ENCODE measurements around the gene B3GNT9. TPM values are rescaled to one million over a fixed set of nuclear protein-coding genes. Genes with fewer than 3 reads are reported as not detected.

B3GNT9 gene
- total RNA-seq, 1 experiment from 2014 or later: 2.3 TPM

DNA sequence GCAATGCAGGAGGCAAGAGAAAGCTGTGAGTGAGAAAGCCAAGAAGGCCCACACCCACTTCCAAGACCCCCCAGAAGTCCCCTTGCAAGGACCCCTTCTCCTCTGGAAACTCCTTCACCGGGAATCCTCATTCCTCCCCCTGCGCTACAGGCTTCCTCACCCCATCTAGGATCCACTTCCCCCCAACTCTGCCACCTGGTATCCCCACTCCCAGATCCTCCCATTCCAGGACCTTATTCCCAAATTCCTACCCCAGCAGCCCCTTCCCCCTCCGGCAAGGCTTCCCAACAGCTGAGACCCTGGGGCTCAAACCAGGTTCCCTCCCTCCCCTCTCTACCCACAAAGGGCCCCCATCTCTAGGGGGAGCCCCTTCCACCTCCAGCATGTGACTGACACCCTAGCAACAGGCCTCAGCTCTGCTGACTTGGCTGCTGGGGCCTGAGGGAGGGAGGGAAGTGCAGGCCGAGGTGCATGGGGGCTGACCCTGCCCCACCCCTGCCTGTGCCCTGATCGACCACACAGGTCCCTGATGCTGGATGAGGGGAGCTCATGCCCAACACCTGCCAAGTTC, 15.9 kb upstream of the B3GNT9 start:
- ChIA-PET CTCF (no interaction called here), POLR2A (ENCODE audit: unreplicated experiment) (no interaction called here)
- TF ChIP-seq, protein P1, sequence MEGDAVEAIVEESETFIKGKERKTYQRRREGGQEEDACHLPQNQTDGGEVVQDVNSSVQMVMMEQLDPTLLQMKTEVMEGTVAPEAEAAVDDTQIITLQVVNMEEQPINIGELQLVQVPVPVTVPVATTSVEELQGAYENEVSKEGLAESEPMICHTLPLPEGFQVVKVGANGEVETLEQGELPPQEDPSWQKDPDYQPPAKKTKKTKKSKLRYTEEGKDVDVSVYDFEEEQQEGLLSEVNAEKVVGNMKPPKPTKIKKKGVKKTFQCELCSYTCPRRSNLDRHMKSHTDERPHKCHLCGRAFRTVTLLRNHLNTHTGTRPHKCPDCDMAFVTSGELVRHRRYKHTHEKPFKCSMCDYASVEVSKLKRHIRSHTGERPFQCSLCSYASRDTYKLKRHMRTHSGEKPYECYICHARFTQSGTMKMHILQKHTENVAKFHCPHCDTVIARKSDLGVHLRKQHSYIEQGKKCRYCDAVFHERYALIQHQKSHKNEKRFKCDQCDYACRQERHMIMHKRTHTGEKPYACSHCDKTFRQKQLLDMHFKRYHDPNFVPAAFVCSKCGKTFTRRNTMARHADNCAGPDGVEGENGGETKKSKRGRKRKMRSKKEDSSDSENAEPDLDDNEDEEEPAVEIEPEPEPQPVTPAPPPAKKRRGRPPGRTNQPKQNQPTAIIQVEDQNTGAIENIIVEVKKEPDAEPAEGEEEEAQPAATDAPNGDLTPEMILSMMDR (conservative IDR thresholded peaks at IDR 0.05; ENCODE audit: low read depth, low read length): no peak
- TF ChIP-seq EZH2 (IDR thresholded peaks at IDR 0.05; ENCODE audit: low read length, unreplicated experiment) (no peak), EZH2phosphoT487 (IDR thresholded peaks at IDR 0.05; ENCODE audit: borderline replicate concordance, low read length) (no peak)
- H3K27me3 ChIP-seq (ENCODE audit: low read length): no peaks in the 10 kb centered on the region
- no peaks in the 10 kb centered on the region for H3K9me3 ChIP-seq (ENCODE audit: low read length)
- H3K4me3 ChIP-seq (ENCODE audit: low read length): no peak overlapping the region
- no peaks in the 10 kb centered on the region for H4K20me1 ChIP-seq (ENCODE audit: low read length)
- no peaks in the 10 kb centered on the region for H3K36me3 ChIP-seq (ENCODE audit: low read depth, low read length)
- peaks cover 24% of the 10 kb centered on the region for H3K4me1 ChIP-seq (ENCODE audit: insufficient read depth, low read length)
- intact Hi-C loops (cut with micrococcal nuclease): no loop called here
- no peak overlapping the region for H3K9ac ChIP-seq (ENCODE audit: low read length)
- peaks cover 5% of the 10 kb centered on the region; the same call in 1 of the 2 replicates for H3K79me2 ChIP-seq (ENCODE audit: low read length)
- DNase-seq (no peak), ATAC-seq (no peak)
- H3K9me2 ChIP-seq (replicated peaks; ENCODE audit: low read length): no peaks in the 10 kb centered on the region
- no TSS peak for BruUV-seq (replicated peaks)
- no peaks in the 10 kb centered on the region for H3F3A ChIP-seq (ENCODE audit: low read length, unreplicated experiment)
- no peak overlapping the region for H3K27ac ChIP-seq (ENCODE audit: low read length)
- H3K4me2 ChIP-seq (ENCODE audit: low read length): no peak overlapping the region
- no peak overlapping the region for H2AFZ ChIP-seq (ENCODE audit: low read length)

DNA sequence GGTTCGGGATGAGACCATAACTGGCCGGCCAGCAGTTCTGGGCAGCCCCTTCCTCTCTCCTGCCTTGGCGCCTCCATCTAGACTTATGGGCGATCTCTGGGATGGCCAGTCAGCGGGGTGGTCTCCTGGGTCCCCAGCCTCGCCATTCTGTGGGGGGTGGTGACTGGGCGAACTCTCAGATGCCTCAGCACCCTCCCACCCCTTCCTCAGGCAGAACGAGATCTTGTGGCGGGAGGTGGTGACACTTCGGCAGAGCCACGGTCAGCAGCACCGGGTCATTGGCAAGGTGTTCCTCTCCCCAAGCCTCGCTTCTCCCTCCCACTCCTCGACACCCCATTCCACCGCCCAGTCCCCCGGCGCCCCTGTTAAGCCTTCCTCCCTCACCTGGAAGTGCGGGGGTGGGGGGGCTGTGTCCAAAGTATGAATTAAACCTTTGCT, 15.3 kb upstream of the B3GNT9 start:
- ChIA-PET CTCF (no interaction called here), POLR2A (ENCODE audit: unreplicated experiment) (no interaction called here)
- Histone ChIP-seq H3K9me3 (ENCODE audit: low read length) (no peaks in the 10 kb centered on the region), H3K27me3 (ENCODE audit: low read length) (no peaks in the 10 kb centered on the region), H3K79me2 (ENCODE audit: low read length) (0 out of 2 replicates have a peak, but pooled peaks cover 2% of the 10 kb centered on the region), H2AFZ (ENCODE audit: low read length) (no peak overlapping the region), H3K4me3 (ENCODE audit: low read length) (no peak overlapping the region), H3K4me1 (ENCODE audit: insufficient read depth, low read length) (peaks cover 22% of the 10 kb centered on the region), H3F3A (ENCODE audit: low read length, unreplicated experiment) (no peaks in the 10 kb centered on the region), H3K4me2 (ENCODE audit: low read length) (no peak overlapping the region), H3K9me2 (replicated peaks; ENCODE audit: low read length) (no peaks in the 10 kb centered on the region), H4K20me1 (ENCODE audit: low read length) (no peaks in the 10 kb centered on the region), H3K9ac (ENCODE audit: low read length) (no peak overlapping the region), H3K36me3 (ENCODE audit: low read depth, low read length) (no peaks in the 10 kb centered on the region), H3K27ac (ENCODE audit: low read length) (no peak overlapping the region)
- intact Hi-C loops (cut with micrococcal nuclease): no loop called here
- TF ChIP-seq, protein P1 (conservative IDR thresholded peaks at IDR 0.05; ENCODE audit: low read depth, low read length): no peak
- TF ChIP-seq EZH2 (IDR thresholded peaks at IDR 0.05; ENCODE audit: low read length, unreplicated experiment) (no peak), EZH2phosphoT487 (IDR thresholded peaks at IDR 0.05; ENCODE audit: borderline replicate concordance, low read length) (no peak)
- no TSS peak for BruUV-seq (replicated peaks)
- ATAC-seq (no peak), DNase-seq (no peak)
